ENCODE measurements around the gene RABGAP1L. TPM values are rescaled to one million over a fixed set of nuclear protein-coding genes. Genes with fewer than 3 reads are reported as not detected.

RABGAP1L gene
- total and polyA plus RNA-seq, 2 of the 8 experiments (the other 6 are each of a cell fraction or from before 2014, with no cell fraction given) = 33.3 to 156 TPM

DNA sequence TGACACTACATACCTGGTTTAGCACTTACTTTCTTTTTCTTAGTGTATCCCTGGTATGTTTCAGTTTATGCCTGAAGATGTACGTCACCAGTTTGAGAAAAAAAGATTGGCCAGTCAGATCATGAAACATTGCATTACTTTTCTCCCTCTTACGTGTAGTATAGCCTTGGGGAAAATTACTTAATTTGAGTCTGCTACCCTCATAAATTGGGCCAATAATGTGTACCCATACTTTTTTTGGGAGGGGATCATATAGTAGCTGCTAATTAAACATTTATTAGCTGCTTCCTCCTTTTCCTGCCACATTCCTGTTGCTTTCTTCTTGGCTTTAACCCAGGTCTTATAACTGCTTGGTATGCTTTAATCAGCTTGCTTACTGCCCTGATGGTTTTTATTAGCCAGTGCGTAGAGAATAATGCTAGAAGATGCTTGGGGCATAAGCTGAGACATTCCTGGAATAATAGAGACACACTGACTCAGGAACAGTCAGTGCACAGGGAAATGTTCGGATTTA is 32.1 kb downstream of the RABGAP1L start:
- no peaks in the 10 kb centered on the region for H3K23me2 ChIP-seq (ENCODE audit: low read depth, low read length)
- no peak overlapping the region for H3K4ac ChIP-seq (replicated peaks; ENCODE audit: insufficient read length, low read depth, low read length)
- no peaks in the 10 kb centered on the region for H3K4me1 ChIP-seq (replicated peaks in 1 of 4; ENCODE audit: control insufficient read depth in 3 of 4, insufficient read depth in 4 of 4, low read length in 3 of 4)
- H4K91ac ChIP-seq (replicated peaks; ENCODE audit: insufficient read length, low read length) = no peak overlapping the region
- no peak overlapping the region for H3K4me2 ChIP-seq (ENCODE audit: insufficient read depth in 1 of 2, low read depth in 2 of 2, low read length in 2 of 2)
- H2AFZ ChIP-seq (ENCODE audit: low read length) = no peak overlapping the region
- H2BK15ac ChIP-seq (ENCODE audit: low read length) = no peak overlapping the region
- CTCF ChIA-PET (ENCODE audit: partially characterized antibody) = no interaction called here
- peaks cover 3 to 4% of the 10 kb centered on the region in 2 experiments; a peak in 1 of 4 replicates for H3K9me3 ChIP-seq (ENCODE audit: insufficient read depth in 2 of 2, low read depth in 1 of 2, low read length in 1 of 2)
- H3K23ac ChIP-seq (ENCODE audit: insufficient read length) = no peak overlapping the region
- no peak overlapping the region for H3K4me3 ChIP-seq (ENCODE audit: extremely low read depth in 1 of 4, insufficient read depth in 2 of 4, low read depth in 3 of 4, low read length in 4 of 4)
- H4K8ac ChIP-seq (ENCODE audit: extremely low read depth, insufficient read depth, low read length) = no peak overlapping the region
- H4K20me1 ChIP-seq (replicated peaks in 1 of 2; ENCODE audit: control insufficient read depth in 1 of 2, insufficient read depth in 2 of 2, low read length in 2 of 2) = no peaks in the 10 kb centered on the region
- 80% methylated on average over 4 of the region's 4 CpGs; no CpG with 5 or more reads in 1 of the 2 experiments for WGBS, 2 experiments (ENCODE audit: extremely low coverage in 1 of 2, insufficient coverage in 1 of 2, insufficient read length in 1 of 2, insufficient replicate concordance in 2 of 2, low coverage in 1 of 2, low lambda C conversion rate in 2 of 2, missing lambda C conversion rate in 1 of 2)
- no peak overlapping the region for H4K5ac ChIP-seq (ENCODE audit: insufficient read length, low read depth, low read length)
- H2BK120ac ChIP-seq (replicated peaks; ENCODE audit: low read depth, low read length) = no peak overlapping the region
- H3K79me2 ChIP-seq (ENCODE audit: control insufficient read depth in 1 of 2, insufficient read depth in 2 of 2, low read length in 2 of 2) = no peaks in the 10 kb centered on the region
- H3K18ac ChIP-seq (ENCODE audit: extremely low read depth, low read length) = no peak overlapping the region
- FAIRE-seq (no peak), DNase-seq (ENCODE audit: low read depth in 1 of 2, low spot score in 2 of 2) (no peak)
- H2BK5ac ChIP-seq (ENCODE audit: low read depth, low read length) = no peak overlapping the region
- no peaks in the 10 kb centered on the region for H3K79me1 ChIP-seq (ENCODE audit: low read depth, low read length)
- no peak overlapping the region for H2BK12ac ChIP-seq (ENCODE audit: low read depth, low read length)
- H3K36me3 ChIP-seq (ENCODE audit: control insufficient read depth in 2 of 4, insufficient read depth in 4 of 4, low read length in 3 of 4) = no peaks in the 10 kb centered on the region
- H2AK5ac ChIP-seq (ENCODE audit: low read depth, low read length) = no peak overlapping the region
- H3K27me3 ChIP-seq (replicated peaks in 1 of 4; ENCODE audit: control insufficient read depth in 3 of 4, extremely low read depth in 1 of 4, insufficient read depth in 3 of 4, low read length in 3 of 4) = no peaks in the 10 kb centered on the region
- no peak for TF ChIP-seq SAP30 (IDR thresholded peaks at IDR 0.05; ENCODE audit: insufficient read depth, insufficient replicate concordance, low read length)
- TF ChIP-seq, protein P1, sequence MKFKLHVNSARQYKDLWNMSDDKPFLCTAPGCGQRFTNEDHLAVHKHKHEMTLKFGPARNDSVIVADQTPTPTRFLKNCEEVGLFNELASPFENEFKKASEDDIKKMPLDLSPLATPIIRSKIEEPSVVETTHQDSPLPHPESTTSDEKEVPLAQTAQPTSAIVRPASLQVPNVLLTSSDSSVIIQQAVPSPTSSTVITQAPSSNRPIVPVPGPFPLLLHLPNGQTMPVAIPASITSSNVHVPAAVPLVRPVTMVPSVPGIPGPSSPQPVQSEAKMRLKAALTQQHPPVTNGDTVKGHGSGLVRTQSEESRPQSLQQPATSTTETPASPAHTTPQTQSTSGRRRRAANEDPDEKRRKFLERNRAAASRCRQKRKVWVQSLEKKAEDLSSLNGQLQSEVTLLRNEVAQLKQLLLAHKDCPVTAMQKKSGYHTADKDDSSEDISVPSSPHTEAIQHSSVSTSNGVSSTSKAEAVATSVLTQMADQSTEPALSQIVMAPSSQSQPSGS (IDR thresholded peaks at IDR 0.05; ENCODE audit: low read length) = no peak
- TF ChIP-seq BCL11A (IDR thresholded peaks at IDR 0.05; ENCODE audit: low read depth in 2 of 2, low read length in 2 of 2) = no peak
- TF ChIP-seq ZNF274 (IDR thresholded peaks at IDR 0.05; ENCODE audit: borderline replicate concordance, extremely low read depth, low read length) = no peak
- TF ChIP-seq PHF8 (conservative IDR thresholded peaks at IDR 0.05; ENCODE audit: low read depth, low read length) = no peak
- TF ChIP-seq TBP (IDR thresholded peaks at IDR 0.05; ENCODE audit: low read depth, low read length) = no peak
- no peak for TF ChIP-seq POU5F1 (IDR thresholded peaks at IDR 0.05; ENCODE audit: low read depth, low read length)
- POLR2A ChIA-PET (ENCODE audit: partially characterized antibody) = no interaction called here
- no peak overlapping the region for H3K27ac ChIP-seq (ENCODE audit: low read depth, low read length)
- H2BK20ac ChIP-seq (ENCODE audit: low read length) = no peak overlapping the region
- H3K56ac ChIP-seq (replicated peaks; ENCODE audit: insufficient read length, low read depth, low read length) = no peak overlapping the region
- no peak overlapping the region for H3K14ac ChIP-seq (ENCODE audit: insufficient read length)
- no peak overlapping the region for H3K9ac ChIP-seq (replicated peaks in 1 of 4; ENCODE audit: extremely low read depth in 1 of 4, low read depth in 3 of 4, low read length in 3 of 4)

Data from H1 (cell line).